Bronchial epithelial cell (primary cell): ENCODE data around the gene IFNAR2. TPM values are rescaled to one million over a fixed set of nuclear protein-coding genes. Genes with fewer than 3 reads are reported as not detected.

Experiments
- DNase-seq: peaks from one replicate; pipeline ENCODE4 v3.0.0-alpha.2; 2010; ENCODE audit warnings: low read depth
- FAIRE-seq: peaks from 2 replicates; lab custom pipeline; 2011; peaks lifted over from hg19 to GRCh38; lab: Jason Lieb, UNC
- H3K27me3 ChIP-seq: 2 replicates; pipeline ENCODE4 v1.5.1; 2011; ENCODE audit warnings: low read length; ENCODE audit not compliant: control insufficient read depth, insufficient read depth
- H3K36me3 ChIP-seq: 2 replicates; pipeline ENCODE4 v1.5.1; 2011; ENCODE audit warnings: low read length; ENCODE audit not compliant: control insufficient read depth, insufficient read depth
- H3K4me3 ChIP-seq: 2 replicates; pipeline ENCODE4 v1.5.1; 2011; ENCODE audit warnings: mild to moderate bottlenecking, low read depth, low read length, control low read depth
- CTCF ChIP-seq: IDR thresholded peaks from 2 replicates; pipeline ENCODE4 v1.5.1; 2011; ENCODE audit warnings: mild to moderate bottlenecking, moderate library complexity, low read length, control low read depth, inconsistent platforms; ENCODE audit not compliant: insufficient read depth, severe bottlenecking
- total RNA-seq: library from RNA; depleted of rRNA; stranded (reverse); fragments of >200 nt; gene quantifications from 2 replicates; pipeline ENCODE4 v1.2.1, GENCODE V29; 2014

Gene IFNAR2
- total RNA-seq, 1 donor from 2014 or later: 2.1 TPM

GRCh38 chr21:33279330-33279820 is 49.6 kb downstream of the IFNAR2 start:
- Histone ChIP-seq H3K4me3 (no peak overlapping the region), H3K36me3 (peaks cover 9% of the 10 kb centered on the region), H3K27me3 (no peaks in the 10 kb centered on the region)
- TF ChIP-seq CTCF: no peak
- DNase-seq (no peak), FAIRE-seq (no peak)

Other genes with a start within 250 kb of the IFNAR2 start
- not detected in 2 replicates for gene OLIG2, start 204.0 kb upstream of the IFNAR2 start, total RNA-seq
- not detected in 2 replicates for gene OLIG1, start 159.8 kb upstream of the IFNAR2 start, total RNA-seq
- gene IL10RB, start 36.4 kb downstream of the IFNAR2 start, total RNA-seq: 31.1 and 41.5 TPM in 2 replicates
- gene IFNAR1, start 95.0 kb downstream of the IFNAR2 start, total RNA-seq: 8.1 and 8.2 TPM in 2 replicates
- gene IFNGR2, start 173.5 kb downstream of the IFNAR2 start, total RNA-seq: 42.4 and 56.8 TPM in 2 replicates